HEK293T (cell line): ENCODE measurements around the gene PDE4B.

Experiments used
- ARNT ChIP-seq: fragments of 450-650 bp; IDR thresholded peaks from 2 replicates; pipeline ENCODE4 v1.6.1; 2017; ENCODE audit warnings: mild to moderate bottlenecking
- BHLHE40 ChIP-seq: fragments of 450-650 bp; IDR thresholded peaks from 2 replicates; pipeline ENCODE4 v1.6.1; 2016; ENCODE audit warnings: mild to moderate bottlenecking, moderate library complexity, borderline replicate concordance
- ELF4 ChIP-seq: fragments of 450-650 bp; IDR thresholded peaks from 2 replicates; pipeline ENCODE4 v1.6.1; 2017; ENCODE audit warnings: antibody characterized with exemption
- FOXA1 ChIP-seq: fragments of 450-650 bp; IDR thresholded peaks from 2 replicates; pipeline ENCODE4 v1.6.1; 2016; ENCODE audit warnings: mild to moderate bottlenecking
- SUZ12 ChIP-seq: fragments of 450-650 bp; IDR thresholded peaks from 2 replicates; pipeline ENCODE4 v1.6.1; 2016; ENCODE audit warnings: mild to moderate bottlenecking
- ZNF384 ChIP-seq: fragments of 450-650 bp; IDR thresholded peaks from 2 replicates; pipeline ENCODE4 v1.6.1; 2016

DNA sequence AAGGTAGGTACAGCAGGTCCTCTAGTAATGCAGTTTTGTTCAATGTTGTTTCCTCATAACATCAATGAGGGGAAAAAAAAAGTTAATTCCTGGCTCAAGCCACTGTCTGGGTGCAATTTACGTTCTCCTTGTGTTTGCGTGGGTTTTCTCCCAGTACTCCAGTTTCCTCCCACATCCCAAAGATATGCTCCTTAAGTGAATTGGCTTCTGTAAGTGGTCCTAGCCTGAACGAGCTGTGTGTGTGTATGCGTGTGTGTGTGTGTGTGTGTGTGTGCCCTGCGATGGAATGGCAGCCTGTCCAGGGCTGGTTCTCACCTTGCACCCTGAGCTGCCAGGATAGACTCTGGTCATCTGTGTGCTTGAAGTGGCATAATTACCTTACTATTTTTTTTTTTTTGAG, 332.0 kb downstream of the PDE4B start:
- TF ChIP-seq ELF4 (no peak), ARNT (no peak), SUZ12 (no peak), ZNF384 (no peak), FOXA1 (no peak), BHLHE40 (no peak)
